A673 (cell line): ENCODE data around the gene C6orf47. TPM values are rescaled to one million over a fixed set of nuclear protein-coding genes. Genes with fewer than 3 reads are reported as not detected.
A peak's percentile ranks its signal among the peaks of the same experiment; 100 is the strongest.

Experiments
- BruUV-seq: library from RNA; stranded (reverse); fragments of 400-500 nt; replicated peaks from 2 replicates; lab custom pipeline; 2021; lab: Mats Ljungman, UMichigan
- CTCF ChIA-PET: fragments of 300-600 bp; sonication (Branson Sonifier 250); formaldehyde crosslinking; loops from one replicate; lab custom pipeline; 2022; ENCODE audit warnings: antibody characterized with exemption; lab: Charles Lee
- POLR2A ChIA-PET: fragments of 300-600 bp; sonication (Branson Sonifier 250); formaldehyde crosslinking; loops from one replicate; lab custom pipeline; 2022; ENCODE audit warnings: antibody characterized with exemption; ENCODE audit not compliant: low non-redundant PET; lab: Charles Lee
- DNase-seq: peaks from one replicate; pipeline ENCODE4 v3.0.0-alpha.2; 2015; ENCODE audit warnings: low spot score
- H3K27ac ChIP-seq: fragments of 200-600 bp; sonication (generic); 2 replicates; pipeline ENCODE4 v1.5.1; 2016; ENCODE audit warnings: mixed run types, low read depth, mild to moderate bottlenecking, mixed read lengths, antibody characterized with exemption, low read length; ENCODE audit not compliant: poor library complexity, severe bottlenecking
- H3K27me3 ChIP-seq: fragments of 200-600 bp; sonication (generic); replicated peaks from 2 replicates; pipeline ENCODE4 v1.6.1; 2017; ENCODE audit warnings: mixed run types, low read depth, mild to moderate bottlenecking, mixed read lengths, antibody characterized with exemption, low read length; ENCODE audit not compliant: insufficient read depth, poor library complexity
- H3K36me3 ChIP-seq: fragments of 200-600 bp; sonication (generic); 2 replicates; pipeline ENCODE4 v1.6.1; 2016; ENCODE audit warnings: mixed run types, mild to moderate bottlenecking, mixed read lengths, antibody characterized with exemption, low read length; ENCODE audit not compliant: insufficient read depth, poor library complexity, severe bottlenecking
- H3K4me1 ChIP-seq: fragments of 200-600 bp; sonication (generic); 2 replicates; pipeline ENCODE4 v1.6.1; 2017; ENCODE audit warnings: mixed run types, mild to moderate bottlenecking, mixed read lengths, antibody characterized with exemption, low read length; ENCODE audit not compliant: insufficient read depth, poor library complexity, severe bottlenecking
- H3K4me3 ChIP-seq: fragments of 200-600 bp; sonication (generic); 2 replicates; pipeline ENCODE4 v1.5.1; 2016; ENCODE audit warnings: low read depth, mixed run types, mild to moderate bottlenecking, mixed read lengths, low read length; ENCODE audit not compliant: poor library complexity, severe bottlenecking
- H3K9me3 ChIP-seq: fragments of 200-600 bp; sonication (generic); 2 replicates; pipeline ENCODE4 v1.6.1; 2016; ENCODE audit warnings: mixed run types, low read depth, mild to moderate bottlenecking, mixed read lengths, antibody characterized with exemption, low read length; ENCODE audit not compliant: poor library complexity, severe bottlenecking
- EZH2 ChIP-seq: fragments of 200-600 bp; sonication (generic); IDR thresholded peaks from 2 replicates; pipeline ENCODE4 v1.6.1; 2017; ENCODE audit warnings: borderline replicate concordance, low read depth, mild to moderate bottlenecking, mixed read lengths, antibody characterized with exemption, low read length; ENCODE audit not compliant: poor library complexity, severe bottlenecking
- intact Hi-C: fragments of 100-400 bp; cut with micrococcal nuclease; formaldehyde crosslinking; loops from one replicate; pipeline ENCODE4 v1.10.0; 2022; ENCODE audit not compliant: unreplicated experiment
- total RNA-seq: library from RNA; stranded (reverse); gene quantifications from 2 replicates; pipeline ENCODE4 v1.2.3, GENCODE V29; 2021
- TF ChIP-seq, protein P1 (sequence below): fragments of 300-800, 200-600 bp; sonication (generic); conservative IDR thresholded peaks from 2 replicates; pipeline ENCODE4 v1.5.1; 2017; ENCODE audit warnings: low read depth, mild to moderate bottlenecking, antibody characterized with exemption, low read length, moderate library complexity, mixed read lengths

Gene C6orf47
- total RNA-seq, 1 experiment from 2014 or later: 21.3 TPM

DNA sequence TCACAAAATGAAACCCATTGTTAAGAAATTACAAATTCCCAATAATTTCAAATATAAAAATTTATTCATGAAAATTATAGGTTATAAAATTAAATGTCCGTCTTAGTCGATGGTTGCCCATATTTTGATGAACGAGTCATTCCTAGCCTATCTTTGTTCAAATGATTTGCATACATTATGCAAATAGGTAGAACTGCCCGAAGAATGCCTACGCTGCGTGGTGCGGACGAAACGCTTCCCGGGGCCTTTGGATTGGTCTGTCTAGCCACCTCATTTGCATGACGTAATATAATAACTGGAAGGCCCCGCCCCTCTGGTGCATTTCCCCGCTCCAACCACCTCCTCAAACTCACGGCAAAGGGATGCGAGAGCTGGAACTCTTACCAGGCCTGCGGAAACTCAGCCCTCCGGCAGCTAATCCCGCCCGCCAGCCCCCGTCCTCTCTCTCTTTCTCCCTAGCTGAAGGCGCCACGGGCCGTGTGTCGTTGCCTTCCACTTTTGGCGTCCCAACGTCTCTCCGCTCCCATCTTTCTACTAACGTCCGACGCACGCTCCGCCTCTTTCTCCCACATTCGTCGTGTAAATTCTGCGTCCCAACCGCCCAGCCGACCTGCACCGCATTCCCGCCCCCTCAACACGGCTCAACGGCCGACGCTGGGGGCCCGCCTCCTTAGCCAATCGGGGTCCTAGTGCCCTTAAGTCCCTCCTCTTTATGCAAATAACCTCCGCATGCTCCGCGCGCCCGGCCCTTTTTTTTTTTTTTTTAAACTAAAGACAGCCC, 40.6 kb downstream of the C6orf47 start:
- Histone ChIP-seq H3K9me3 (no peaks in the 10 kb centered on the region), H3K36me3 (peaks cover 35% of the 10 kb centered on the region), H3K27ac (peak overlapping the region; percentile 99), H3K27me3 (no peaks in the 10 kb centered on the region), H3K4me3 (peak overlapping the region; percentile 76), H3K4me1 (peaks cover 18% of the 10 kb centered on the region)
- peak; percentile 100 for DNase-seq
- TSS peak; percentile 96 for BruUV-seq
- intact Hi-C loops: loop anchor here (5.0 kb wide), 1 partner anchor 42 kb away; the partner anchor contains the start of genes C6orf47 and GPANK1
- TF ChIP-seq, protein P1, sequence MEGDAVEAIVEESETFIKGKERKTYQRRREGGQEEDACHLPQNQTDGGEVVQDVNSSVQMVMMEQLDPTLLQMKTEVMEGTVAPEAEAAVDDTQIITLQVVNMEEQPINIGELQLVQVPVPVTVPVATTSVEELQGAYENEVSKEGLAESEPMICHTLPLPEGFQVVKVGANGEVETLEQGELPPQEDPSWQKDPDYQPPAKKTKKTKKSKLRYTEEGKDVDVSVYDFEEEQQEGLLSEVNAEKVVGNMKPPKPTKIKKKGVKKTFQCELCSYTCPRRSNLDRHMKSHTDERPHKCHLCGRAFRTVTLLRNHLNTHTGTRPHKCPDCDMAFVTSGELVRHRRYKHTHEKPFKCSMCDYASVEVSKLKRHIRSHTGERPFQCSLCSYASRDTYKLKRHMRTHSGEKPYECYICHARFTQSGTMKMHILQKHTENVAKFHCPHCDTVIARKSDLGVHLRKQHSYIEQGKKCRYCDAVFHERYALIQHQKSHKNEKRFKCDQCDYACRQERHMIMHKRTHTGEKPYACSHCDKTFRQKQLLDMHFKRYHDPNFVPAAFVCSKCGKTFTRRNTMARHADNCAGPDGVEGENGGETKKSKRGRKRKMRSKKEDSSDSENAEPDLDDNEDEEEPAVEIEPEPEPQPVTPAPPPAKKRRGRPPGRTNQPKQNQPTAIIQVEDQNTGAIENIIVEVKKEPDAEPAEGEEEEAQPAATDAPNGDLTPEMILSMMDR: no peak
- TF ChIP-seq EZH2: no peak
- ChIA-PET CTCF (interaction anchor here (0.7 kb wide), 1 partner anchor 43 kb away, joined by 7 read pairs; no protein-coding TSS in a partner anchor), POLR2A (interaction anchor here (0.6 kb wide), 2 partner anchors 85 to 1575 kb away, joined by 3 read pairs; no protein-coding TSS in a partner anchor)

DNA sequence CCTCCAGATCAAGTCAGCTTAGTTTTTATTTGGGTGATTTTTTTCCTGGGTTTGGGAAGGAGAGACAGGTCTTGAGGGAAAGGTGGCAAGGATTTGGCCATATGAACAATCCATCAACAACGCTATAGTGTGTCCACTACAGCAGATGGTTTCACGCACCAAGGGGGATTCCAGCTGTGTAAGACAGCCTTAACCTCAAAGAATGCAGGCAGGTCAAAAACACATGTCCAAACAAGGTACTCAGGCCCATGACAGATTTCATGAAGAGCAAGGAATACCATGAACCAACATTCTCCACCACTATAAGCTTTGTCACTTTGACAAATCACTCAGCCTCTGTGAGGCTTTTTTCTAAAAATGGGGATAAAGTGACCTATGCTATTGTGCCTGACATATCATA, 43.6 kb downstream of the C6orf47 start:
- BruUV-seq: no TSS peak
- intact Hi-C loops: no loop called here
- no peaks in the 10 kb centered on the region for H3K27me3 ChIP-seq
- no peak overlapping the region for H3K4me3 ChIP-seq
- TF ChIP-seq, protein P1: no peak
- TF ChIP-seq EZH2: no peak
- no peak overlapping the region for H3K27ac ChIP-seq
- no peaks in the 10 kb centered on the region for H3K9me3 ChIP-seq
- H3K36me3 ChIP-seq: peaks cover 5% of the 10 kb centered on the region
- CTCF ChIA-PET: no interaction called here
- H3K4me1 ChIP-seq: peaks cover 12% of the 10 kb centered on the region
- no peak for DNase-seq
- POLR2A ChIA-PET: no interaction called here

DNA sequence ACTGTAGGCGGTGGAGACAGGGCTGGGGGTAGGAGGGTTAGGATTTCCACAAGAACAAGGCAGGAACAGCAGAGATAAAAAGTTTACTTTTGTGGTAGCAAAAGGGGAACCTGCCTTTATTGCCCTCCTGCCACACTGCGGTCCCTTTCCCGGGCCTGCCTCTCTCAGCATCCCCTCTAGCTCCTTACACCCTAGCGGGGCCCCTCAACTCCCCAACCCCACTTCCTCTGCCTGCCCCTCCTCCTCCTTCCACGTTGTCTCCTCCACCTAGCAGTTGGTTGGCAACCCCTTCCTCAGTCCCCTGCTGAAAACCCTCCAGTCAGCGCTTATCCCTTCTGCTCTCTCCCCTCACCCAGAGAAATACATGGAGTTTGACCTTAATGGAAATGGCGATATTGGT, 44.8 kb downstream of the C6orf47 start:
- H3K27ac ChIP-seq: no peak overlapping the region
- H3K9me3 ChIP-seq: no peaks in the 10 kb centered on the region
- no peak for DNase-seq
- POLR2A ChIA-PET: no interaction called here
- no TSS peak for BruUV-seq
- intact Hi-C loops: loop anchor here (1.0 kb wide), 1 partner anchor 31 kb away; no protein-coding TSS in a partner anchor
- no peaks in the 10 kb centered on the region for H3K27me3 ChIP-seq
- H3K4me1 ChIP-seq: peaks cover 11% of the 10 kb centered on the region
- TF ChIP-seq EZH2: no peak
- TF ChIP-seq, protein P1: no peak
- no peak overlapping the region for H3K4me3 ChIP-seq
- CTCF ChIA-PET: no interaction called here
- H3K36me3 ChIP-seq: no peaks in the 10 kb centered on the region
